GM12873 (cell line): ENCODE data around the gene PPP1R3F.

Source experiments
- TF ChIP-seq, protein P1 (sequence below): IDR thresholded peaks from 2 replicates; pipeline ENCODE4 v1.5.1; 2012; ENCODE audit warnings: low read depth, mild to moderate bottlenecking, moderate library complexity, low read length, control low read depth; ENCODE audit not compliant: insufficient read depth; ENCODE audit errors: missing control alignments

PPP1R3F gene

DNA sequence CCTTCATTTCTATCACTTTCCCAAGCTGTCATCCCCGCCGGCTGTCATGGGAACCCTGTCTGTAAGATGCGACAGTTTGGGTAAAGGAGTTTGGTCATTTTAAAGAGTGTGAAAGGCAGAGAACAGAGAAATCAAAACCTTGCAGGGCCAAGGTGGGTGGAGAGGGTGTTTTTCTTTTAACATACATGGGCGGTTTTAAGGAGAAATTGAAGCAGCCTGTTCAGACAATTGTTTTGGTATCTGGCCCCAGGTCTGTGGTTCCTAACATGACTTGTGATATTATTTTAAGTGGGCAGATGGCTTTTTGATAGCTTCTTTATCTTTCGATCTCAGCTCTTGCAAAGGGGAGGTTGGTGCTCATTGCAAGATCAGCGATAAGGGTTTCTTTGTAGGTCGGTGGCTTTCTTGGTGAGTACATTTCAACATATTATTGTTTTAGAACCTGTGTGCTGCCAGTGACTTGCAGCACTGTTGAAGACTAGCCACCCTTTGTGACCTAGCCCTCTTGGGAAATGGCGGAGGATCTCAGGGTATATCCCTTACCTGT lies 3.7 kb downstream of the PPP1R3F start:
- TF ChIP-seq, protein P1, sequence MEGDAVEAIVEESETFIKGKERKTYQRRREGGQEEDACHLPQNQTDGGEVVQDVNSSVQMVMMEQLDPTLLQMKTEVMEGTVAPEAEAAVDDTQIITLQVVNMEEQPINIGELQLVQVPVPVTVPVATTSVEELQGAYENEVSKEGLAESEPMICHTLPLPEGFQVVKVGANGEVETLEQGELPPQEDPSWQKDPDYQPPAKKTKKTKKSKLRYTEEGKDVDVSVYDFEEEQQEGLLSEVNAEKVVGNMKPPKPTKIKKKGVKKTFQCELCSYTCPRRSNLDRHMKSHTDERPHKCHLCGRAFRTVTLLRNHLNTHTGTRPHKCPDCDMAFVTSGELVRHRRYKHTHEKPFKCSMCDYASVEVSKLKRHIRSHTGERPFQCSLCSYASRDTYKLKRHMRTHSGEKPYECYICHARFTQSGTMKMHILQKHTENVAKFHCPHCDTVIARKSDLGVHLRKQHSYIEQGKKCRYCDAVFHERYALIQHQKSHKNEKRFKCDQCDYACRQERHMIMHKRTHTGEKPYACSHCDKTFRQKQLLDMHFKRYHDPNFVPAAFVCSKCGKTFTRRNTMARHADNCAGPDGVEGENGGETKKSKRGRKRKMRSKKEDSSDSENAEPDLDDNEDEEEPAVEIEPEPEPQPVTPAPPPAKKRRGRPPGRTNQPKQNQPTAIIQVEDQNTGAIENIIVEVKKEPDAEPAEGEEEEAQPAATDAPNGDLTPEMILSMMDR, result no peak

DNA sequence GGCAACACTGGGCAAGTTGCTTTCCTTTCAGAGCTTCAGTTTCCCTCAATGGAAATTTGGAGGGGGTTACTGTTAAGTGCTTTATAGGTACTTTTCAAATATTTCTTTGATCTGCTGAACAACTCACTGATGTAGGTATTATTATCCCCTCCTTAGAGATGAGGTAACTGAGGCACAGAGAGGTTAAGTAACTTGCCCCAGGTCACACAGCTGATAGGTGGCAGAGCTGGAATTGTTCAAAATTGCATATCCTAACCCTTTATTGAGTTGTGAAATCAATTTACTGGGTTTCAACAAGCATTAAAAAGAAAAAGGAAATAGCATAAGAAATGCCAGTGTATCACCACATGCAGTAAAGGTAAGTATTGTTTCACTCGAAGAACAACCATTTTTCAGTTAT lies 6.6 kb downstream of the PPP1R3F start:
- TF ChIP-seq, protein P1, result no peak

DNA sequence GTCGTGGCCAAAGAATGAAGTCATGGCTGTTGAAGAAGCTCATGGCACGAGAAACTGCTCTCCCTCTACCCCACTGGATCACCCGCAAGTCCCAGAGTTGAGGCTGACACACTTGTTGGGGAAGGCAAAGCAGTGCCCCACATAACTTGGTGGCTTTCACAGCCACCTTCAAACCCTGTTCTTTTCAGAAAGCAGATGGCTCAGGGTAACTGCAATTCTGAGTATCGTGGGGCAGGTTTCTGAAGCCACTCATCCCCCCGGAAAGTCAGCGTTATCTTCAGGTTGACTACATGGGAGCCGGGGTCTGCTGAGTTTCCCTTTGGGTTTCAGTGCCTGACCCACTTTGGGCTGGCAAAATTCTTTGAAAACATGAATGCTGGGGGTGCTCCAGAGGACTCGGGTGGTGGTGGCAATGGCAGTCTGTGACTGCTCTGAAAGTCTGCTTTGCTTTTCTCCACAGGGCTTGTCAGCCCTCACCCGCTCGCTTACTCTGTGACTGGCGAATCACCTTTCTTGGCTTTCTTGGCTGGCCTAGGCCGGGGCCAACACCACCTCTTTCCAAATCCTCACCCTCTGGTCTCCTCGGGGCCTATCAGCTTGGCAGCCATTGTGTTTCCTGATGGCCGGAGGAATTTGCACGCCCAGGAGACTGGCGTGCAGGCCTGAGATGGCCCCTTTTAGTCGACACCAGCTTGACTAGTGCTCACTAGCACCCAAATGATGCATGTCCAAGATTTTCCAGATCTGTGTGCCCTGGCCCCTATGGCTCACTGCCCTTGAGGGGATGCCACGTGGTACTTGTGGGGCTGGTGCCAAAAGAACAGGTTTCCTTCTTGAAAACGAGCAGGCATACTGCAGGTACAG lies 7.3 kb downstream of the PPP1R3F start:
- TF ChIP-seq, protein P1, result no peak

DNA sequence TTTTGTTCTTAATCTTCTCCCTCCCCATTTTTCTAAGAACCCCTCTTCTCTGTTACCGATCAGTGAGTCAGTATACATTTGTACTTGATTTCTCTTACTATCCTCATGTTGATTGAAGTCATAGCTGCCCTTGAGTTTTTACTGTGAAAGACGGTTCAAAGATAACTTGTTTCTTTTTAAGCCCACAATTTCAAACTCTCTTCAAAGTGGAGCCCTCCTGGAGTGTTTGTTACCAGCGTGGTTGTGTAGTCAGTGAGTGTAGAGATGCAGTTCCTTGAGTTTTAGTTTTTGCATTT lies 7.9 kb downstream of the PPP1R3F start:
- TF ChIP-seq, protein P1, result no peak

DNA sequence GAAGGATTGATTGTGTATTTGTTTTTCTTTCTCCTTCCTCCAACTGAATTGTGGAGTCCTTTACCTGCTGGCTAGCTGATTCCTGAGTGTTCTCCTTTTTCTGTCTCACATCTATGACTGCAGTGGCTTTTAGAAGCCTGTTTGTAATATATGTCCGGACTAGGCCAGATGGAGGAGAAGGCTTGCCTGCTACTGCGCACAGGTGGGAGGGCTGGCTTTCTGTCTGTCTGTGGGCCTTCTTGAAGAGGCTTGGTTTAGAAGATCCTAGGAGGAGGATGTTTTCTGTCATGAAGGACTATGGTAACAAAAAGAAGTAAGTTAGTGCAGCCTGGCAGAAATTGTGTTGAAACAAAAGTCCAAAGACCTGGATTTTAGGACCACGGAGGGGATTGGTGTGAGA lies 8.5 kb downstream of the PPP1R3F start:
- TF ChIP-seq, protein P1, result no peak

DNA sequence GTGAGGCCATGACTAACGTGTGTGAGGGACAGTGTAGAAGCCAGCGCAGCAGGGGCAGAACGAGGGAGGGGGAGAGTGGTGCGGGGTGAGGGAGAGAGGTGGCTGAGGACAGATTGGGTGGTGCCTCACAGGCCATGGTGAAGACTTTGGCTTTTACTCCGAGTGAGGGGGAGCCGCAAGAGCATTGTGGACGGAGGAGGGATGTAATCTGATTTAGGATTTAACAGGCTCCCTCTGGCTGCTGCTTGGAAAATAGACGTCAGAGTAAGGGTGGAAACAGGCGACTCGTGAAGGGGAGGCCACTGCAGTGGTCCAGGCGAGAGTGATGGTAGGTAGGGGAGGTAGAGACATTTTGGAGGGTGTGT lies 13.0 kb downstream of the PPP1R3F start:
- TF ChIP-seq, protein P1, result no peak

DNA sequence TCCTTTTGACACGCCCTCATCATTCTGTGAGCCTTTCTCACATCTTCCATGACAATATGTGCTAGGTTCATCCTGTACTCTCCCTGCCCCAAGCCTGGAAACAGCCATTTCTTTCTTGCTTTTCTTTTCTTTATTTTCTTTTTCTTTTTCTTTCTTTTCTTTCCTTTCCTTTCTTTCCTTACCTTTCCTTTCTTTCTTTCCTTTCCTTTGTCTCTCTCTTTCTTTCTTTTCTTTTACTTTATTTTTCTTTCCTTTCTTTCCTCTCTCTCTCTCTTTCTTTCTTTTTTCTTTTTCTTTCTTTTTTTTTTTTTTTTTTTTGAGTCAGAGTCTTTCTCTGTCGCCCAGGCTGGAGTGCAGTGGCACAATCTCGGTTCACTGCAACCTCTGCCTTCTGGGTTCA lies 14.6 kb downstream of the PPP1R3F start:
- TF ChIP-seq, protein P1, result no peak
